NT2/D1 (cell line): ENCODE results near the gene DOCK3.
"Not testable (repeated sequence)": the region's sequence is repeated elsewhere in the genome, so short reads cannot be mapped to it uniquely, and the experiment has no call there.

Experiments
- DNase-seq: peaks from one replicate; pipeline ENCODE4 v3.0.0-alpha.2; 2011; ENCODE audit warnings: low read depth, low spot score
- H3K27me3 ChIP-seq: 2 replicates; pipeline ENCODE4 v1.6.0; 2011; ENCODE audit warnings: mild to moderate bottlenecking; ENCODE audit not compliant: insufficient read length, insufficient read depth
- H3K36me3 ChIP-seq: 2 replicates; pipeline ENCODE4 v1.6.1; 2011; ENCODE audit warnings: mild to moderate bottlenecking, low read length, mixed read lengths; ENCODE audit not compliant: insufficient read depth, insufficient read length
- H3K4me1 ChIP-seq: 2 replicates; pipeline ENCODE4 v1.5.1; 2011; ENCODE audit not compliant: insufficient read depth, insufficient read length
- H3K4me3 ChIP-seq: 2 replicates; pipeline ENCODE4 v1.5.1; 2011; ENCODE audit warnings: low read depth; ENCODE audit not compliant: insufficient read length
- H3K9ac ChIP-seq: 2 replicates; pipeline ENCODE4 v1.6.0; 2011; ENCODE audit warnings: low read depth; ENCODE audit not compliant: insufficient read length
- H3K9me3 ChIP-seq: 2 replicates; pipeline ENCODE4 v1.5.1; 2011; ENCODE audit warnings: mild to moderate bottlenecking, low read length; ENCODE audit not compliant: insufficient read depth
- SUZ12 ChIP-seq: IDR thresholded peaks from 2 replicates; pipeline ENCODE4 v1.6.1; 2011; ENCODE audit not compliant: insufficient read length, insufficient read depth; ENCODE audit errors: extremely low read depth
- YY1 ChIP-seq: IDR thresholded peaks from 2 replicates; pipeline ENCODE4 v1.6.1; 2011; ENCODE audit not compliant: insufficient read length, insufficient read depth
- ZNF274 ChIP-seq: IDR thresholded peaks from 2 replicates; pipeline ENCODE4 v1.6.1; 2011; ENCODE audit warnings: mild to moderate bottlenecking, low read depth, low read length

DOCK3 gene

DNA sequence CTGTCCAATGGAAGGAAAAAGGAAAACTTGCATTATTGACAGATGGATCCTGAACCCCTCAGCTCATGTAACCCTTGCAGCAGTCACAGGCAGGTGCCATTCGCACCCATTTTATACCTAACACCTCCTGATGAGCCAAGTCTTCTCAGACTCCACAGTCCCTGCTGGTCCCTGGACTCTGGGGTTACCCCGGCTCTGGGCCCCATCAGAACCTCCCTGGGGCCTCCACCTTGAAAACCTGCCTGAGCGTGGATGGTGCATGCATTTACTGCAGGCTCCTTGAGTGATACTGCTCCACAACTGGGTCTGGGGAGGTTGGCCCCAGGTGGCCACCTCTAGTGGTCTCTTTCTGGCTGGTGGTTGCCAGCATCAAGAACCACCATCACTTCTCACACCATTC lies 15.9 kb upstream of the DOCK3 start:
- no peak overlapping the region for H3K9ac ChIP-seq
- no peaks in the 10 kb centered on the region for H3K27me3 ChIP-seq
- DNase-seq: no peak
- TF ChIP-seq ZNF274 (no peak), YY1 (no peak), SUZ12 (no peak)
- no peaks in the 10 kb centered on the region for H3K4me1 ChIP-seq
- H3K9me3 ChIP-seq: no peaks in the 10 kb centered on the region
- H3K36me3 ChIP-seq: no peaks in the 10 kb centered on the region
- no peak overlapping the region for H3K4me3 ChIP-seq

DNA sequence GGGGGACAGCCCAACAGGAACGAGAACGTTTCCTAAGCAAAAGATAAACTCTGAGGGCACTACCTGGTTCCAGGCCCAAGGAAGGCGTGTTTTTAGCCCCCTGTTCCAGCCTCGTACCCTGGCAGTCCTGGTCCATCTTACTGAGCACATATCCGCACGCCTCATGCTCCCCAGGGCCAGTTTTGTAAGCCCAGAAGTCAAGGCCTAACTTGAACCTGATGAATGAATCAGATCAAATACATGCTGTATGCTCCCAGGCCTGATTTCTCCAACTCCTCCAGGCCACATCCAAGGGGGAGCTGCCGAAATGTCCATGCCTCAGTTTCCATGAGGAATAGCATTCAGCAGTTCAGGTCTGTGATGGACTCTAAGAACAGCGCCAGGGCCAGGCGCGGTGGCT lies 14.3 kb upstream of the DOCK3 start:
- Histone ChIP-seq H3K9me3 (no peaks in the 10 kb centered on the region), H3K27me3 (no peaks in the 10 kb centered on the region), H3K9ac (no peak overlapping the region), H3K36me3 (no peaks in the 10 kb centered on the region), H3K4me3 (no peak overlapping the region), H3K4me1 (no peaks in the 10 kb centered on the region)
- DNase-seq: no peak
- TF ChIP-seq YY1 (no peak), ZNF274 (no peak), SUZ12 (no peak)

- DNase-seq: no peak
- Histone ChIP-seq H3K27me3 (no peaks in the 10 kb centered on the region), H3K9me3 (no peaks in the 10 kb centered on the region), H3K36me3 (no peaks in the 10 kb centered on the region), H3K4me1 (no peaks in the 10 kb centered on the region), H3K9ac (no peak overlapping the region), H3K4me3 (no peak overlapping the region)
- TF ChIP-seq SUZ12: no peak
These were observed 13.3 kb upstream of the DOCK3 start for GRCh38 chr3:50661321-50661837.

DNA sequence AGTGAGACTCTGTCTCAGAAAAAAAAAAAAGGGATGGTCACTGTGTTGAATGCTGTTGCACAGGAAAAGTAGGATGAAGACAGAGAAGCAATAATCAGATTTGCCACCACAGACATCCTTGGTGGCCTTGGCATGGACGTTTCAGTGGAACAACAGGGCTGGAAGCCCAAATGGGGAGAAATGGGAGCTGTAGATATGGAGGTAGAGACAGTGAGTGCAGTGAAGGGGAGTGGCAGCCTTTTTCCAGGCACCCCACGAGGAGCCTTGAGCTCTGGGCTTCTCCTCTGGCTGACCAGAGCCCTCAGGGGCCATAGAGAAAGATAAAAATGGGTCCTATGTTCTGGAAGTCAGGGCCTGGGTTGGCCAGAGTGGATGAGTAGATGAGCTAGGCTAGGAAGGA lies 12.3 kb upstream of the DOCK3 start:
- TF ChIP-seq SUZ12 (no peak), YY1 (no peak), ZNF274 (no peak)
- Histone ChIP-seq H3K9ac (no peak overlapping the region), H3K27me3 (no peaks in the 10 kb centered on the region), H3K4me1 (no peaks in the 10 kb centered on the region), H3K36me3 (no peaks in the 10 kb centered on the region), H3K9me3 (no peaks in the 10 kb centered on the region), H3K4me3 (no peak overlapping the region)
- no peak for DNase-seq

- H3K9me3 ChIP-seq: no peaks in the 10 kb centered on the region
- no peaks in the 10 kb centered on the region for H3K27me3 ChIP-seq
- peaks cover 2% of the 10 kb centered on the region for H3K4me1 ChIP-seq
- no peak for DNase-seq
- TF ChIP-seq YY1: no peak
- no peak for TF ChIP-seq ZNF274
- no peak for TF ChIP-seq SUZ12
- no peak overlapping the region for H3K4me3 ChIP-seq
- H3K9ac ChIP-seq: no peak overlapping the region
- H3K36me3 ChIP-seq: no peaks in the 10 kb centered on the region
These were observed 9.5 kb upstream of the DOCK3 start for GRCh38 chr3:50665081-50665840.

GRCh38 chr3:50665841-50666115 lies 8.9 kb upstream of the DOCK3 start:
- H3K9me3 ChIP-seq, H3K27me3 ChIP-seq, H3K4me1 ChIP-seq, H3K36me3 ChIP-seq, DNase-seq, H3K9ac ChIP-seq, H3K4me3 ChIP-seq: not testable (repeated sequence)

- Histone ChIP-seq H3K27me3 (no peaks in the 10 kb centered on the region), H3K4me1 (peaks cover 2% of the 10 kb centered on the region), H3K9me3 (no peaks in the 10 kb centered on the region)
These were observed 7.9 kb upstream of the DOCK3 start for GRCh38 chr3:50666837-50667236.

DNA sequence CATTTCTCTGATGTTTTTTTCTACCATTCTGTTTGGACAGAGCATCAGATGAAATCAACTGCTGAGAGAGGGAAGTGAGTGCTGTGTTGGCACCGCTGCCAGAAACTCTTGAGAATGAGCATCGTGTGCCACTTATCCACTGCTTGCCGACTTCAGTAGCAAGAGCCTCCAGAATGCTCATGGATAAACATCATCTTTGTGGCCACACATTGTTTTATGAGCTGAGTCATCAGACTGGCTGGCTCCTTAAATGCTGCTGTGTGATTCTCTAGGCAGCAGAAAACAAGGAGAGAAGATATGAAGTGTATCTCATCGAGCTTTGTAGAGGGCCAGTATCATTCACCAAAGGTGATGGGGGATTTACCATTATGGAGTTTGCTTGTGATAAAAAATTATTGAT lies 3.4 kb upstream of the DOCK3 start:
- Histone ChIP-seq H3K27me3 (peaks cover 25% of the 10 kb centered on the region), H3K4me3 (no peak overlapping the region), H3K9ac (no peak overlapping the region), H3K9me3 (no peaks in the 10 kb centered on the region), H3K36me3 (no peaks in the 10 kb centered on the region), H3K4me1 (peaks cover 8% of the 10 kb centered on the region)
- DNase-seq: no peak
- TF ChIP-seq SUZ12 (no peak), ZNF274 (no peak)

More at GRCh38 chr3:50666837-50667236, 7.9 kb upstream of the DOCK3 start:
- Histone ChIP-seq H3K9ac (no peak overlapping the region), H3K36me3 (no peaks in the 10 kb centered on the region), H3K4me3 (no peak overlapping the region)
- TF ChIP-seq ZNF274: no peak
- TF ChIP-seq YY1: no peak
- TF ChIP-seq SUZ12: no peak
- DNase-seq: no peak
